Nephron (organoid): ENCODE data around the gene IL24.

ENCODE experiments used
- H3K27ac Mint-ChIP-seq, 3 experiments: 2 replicates each; pipeline ENCODE4 v1.8.0; 2020; ENCODE audit warnings: mixed read lengths in 3 of 3, mild to moderate bottlenecking in 2 of 3, moderate library complexity in 1 of 3
- H3K27me3 Mint-ChIP-seq: 2 replicates; pipeline ENCODE4 v1.8.0; 2021; ENCODE audit warnings: low read depth, mild to moderate bottlenecking, moderate library complexity, mixed read lengths
- H3K36me3 Mint-ChIP-seq: 2 replicates; pipeline ENCODE4 v1.8.0; 2020; ENCODE audit warnings: low read depth, mixed read lengths
- H3K4me1 Mint-ChIP-seq: 2 replicates; pipeline ENCODE4 v1.8.0; 2020; ENCODE audit warnings: mixed read lengths
- H3K4me3 Mint-ChIP-seq, 3 experiments: 2 replicates each; pipeline ENCODE4 v1.8.0; 2020; ENCODE audit warnings: mild to moderate bottlenecking in 3 of 3, mixed read lengths in 3 of 3, moderate library complexity in 2 of 3
- H3K9me3 Mint-ChIP-seq: 2 replicates; pipeline ENCODE4 v1.8.0; 2020; ENCODE audit warnings: mixed read lengths
- TF ChIP-seq, protein P1 (sequence below), 3 experiments: fragments of 200-600 bp; sonication (generic); IDR thresholded peaks; one replicate each; pipeline ENCODE4 v1.5.0; 2021; ENCODE audit warnings: antibody characterized with exemption in 3 of 3; ENCODE audit not compliant: unreplicated experiment in 3 of 3

Gene IL24

DNA sequence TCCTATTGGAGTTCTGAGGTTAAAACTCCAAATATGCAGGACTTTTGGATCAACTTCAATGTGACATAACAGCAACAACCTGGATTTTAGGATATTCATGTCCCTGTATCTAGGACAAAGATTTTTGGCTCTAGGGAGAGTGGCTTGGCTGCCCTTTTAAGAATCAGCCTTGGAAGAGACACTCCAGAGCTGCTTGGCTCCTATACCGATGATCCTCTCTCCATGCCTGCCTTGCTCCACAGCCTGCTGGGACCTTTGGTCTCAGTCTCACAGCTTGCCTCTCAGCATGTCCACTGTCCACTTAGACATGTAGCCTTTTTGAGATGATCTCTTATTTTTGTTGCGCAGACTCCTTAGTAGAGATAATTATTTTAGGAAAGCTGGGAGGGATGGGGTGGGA is 29.0 kb downstream of the IL24 start:
- no peaks in the 10 kb centered on the region for H3K36me3 Mint-ChIP-seq
- H3K27me3 Mint-ChIP-seq: peaks cover under 1% of the 10 kb centered on the region
- H3K4me3 Mint-ChIP-seq: no peak overlapping the region
- TF ChIP-seq, protein P1, sequence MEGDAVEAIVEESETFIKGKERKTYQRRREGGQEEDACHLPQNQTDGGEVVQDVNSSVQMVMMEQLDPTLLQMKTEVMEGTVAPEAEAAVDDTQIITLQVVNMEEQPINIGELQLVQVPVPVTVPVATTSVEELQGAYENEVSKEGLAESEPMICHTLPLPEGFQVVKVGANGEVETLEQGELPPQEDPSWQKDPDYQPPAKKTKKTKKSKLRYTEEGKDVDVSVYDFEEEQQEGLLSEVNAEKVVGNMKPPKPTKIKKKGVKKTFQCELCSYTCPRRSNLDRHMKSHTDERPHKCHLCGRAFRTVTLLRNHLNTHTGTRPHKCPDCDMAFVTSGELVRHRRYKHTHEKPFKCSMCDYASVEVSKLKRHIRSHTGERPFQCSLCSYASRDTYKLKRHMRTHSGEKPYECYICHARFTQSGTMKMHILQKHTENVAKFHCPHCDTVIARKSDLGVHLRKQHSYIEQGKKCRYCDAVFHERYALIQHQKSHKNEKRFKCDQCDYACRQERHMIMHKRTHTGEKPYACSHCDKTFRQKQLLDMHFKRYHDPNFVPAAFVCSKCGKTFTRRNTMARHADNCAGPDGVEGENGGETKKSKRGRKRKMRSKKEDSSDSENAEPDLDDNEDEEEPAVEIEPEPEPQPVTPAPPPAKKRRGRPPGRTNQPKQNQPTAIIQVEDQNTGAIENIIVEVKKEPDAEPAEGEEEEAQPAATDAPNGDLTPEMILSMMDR (IDR thresholded peaks at IDR 0.05; ENCODE audit: unreplicated experiment in 3 of 3): no peak
- H3K9me3 Mint-ChIP-seq: no peaks in the 10 kb centered on the region
- no peaks in the 10 kb centered on the region for H3K4me1 Mint-ChIP-seq
- no peak overlapping the region for H3K27ac Mint-ChIP-seq

DNA sequence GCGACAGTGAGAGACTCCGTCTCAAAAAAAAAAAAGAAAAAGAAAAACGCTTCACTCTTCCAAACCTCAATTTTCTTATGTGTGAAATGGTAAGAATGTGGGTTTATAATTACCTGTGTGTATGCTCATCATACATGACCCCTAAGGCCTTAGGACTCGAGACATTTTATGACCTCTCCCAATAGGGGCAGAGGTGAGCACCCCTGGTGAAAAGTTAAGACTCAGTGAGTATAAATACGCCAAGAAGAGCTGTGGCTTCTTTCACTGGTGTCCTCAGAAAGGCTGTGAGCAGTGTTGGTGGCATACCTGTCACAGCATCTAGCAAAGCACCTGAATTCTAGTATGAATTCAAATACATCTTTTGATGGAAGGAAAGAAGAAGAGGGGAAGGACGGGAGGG is 32.3 kb downstream of the IL24 start:
- no peaks in the 10 kb centered on the region for H3K9me3 Mint-ChIP-seq
- no peaks in the 10 kb centered on the region for H3K36me3 Mint-ChIP-seq
- no peak overlapping the region for H3K27ac Mint-ChIP-seq
- TF ChIP-seq, protein P1 (IDR thresholded peaks at IDR 0.05; ENCODE audit: unreplicated experiment in 3 of 3): no peak
- H3K4me3 Mint-ChIP-seq: no peak overlapping the region
- H3K27me3 Mint-ChIP-seq: peaks cover 12% of the 10 kb centered on the region
- H3K4me1 Mint-ChIP-seq: no peaks in the 10 kb centered on the region

DNA sequence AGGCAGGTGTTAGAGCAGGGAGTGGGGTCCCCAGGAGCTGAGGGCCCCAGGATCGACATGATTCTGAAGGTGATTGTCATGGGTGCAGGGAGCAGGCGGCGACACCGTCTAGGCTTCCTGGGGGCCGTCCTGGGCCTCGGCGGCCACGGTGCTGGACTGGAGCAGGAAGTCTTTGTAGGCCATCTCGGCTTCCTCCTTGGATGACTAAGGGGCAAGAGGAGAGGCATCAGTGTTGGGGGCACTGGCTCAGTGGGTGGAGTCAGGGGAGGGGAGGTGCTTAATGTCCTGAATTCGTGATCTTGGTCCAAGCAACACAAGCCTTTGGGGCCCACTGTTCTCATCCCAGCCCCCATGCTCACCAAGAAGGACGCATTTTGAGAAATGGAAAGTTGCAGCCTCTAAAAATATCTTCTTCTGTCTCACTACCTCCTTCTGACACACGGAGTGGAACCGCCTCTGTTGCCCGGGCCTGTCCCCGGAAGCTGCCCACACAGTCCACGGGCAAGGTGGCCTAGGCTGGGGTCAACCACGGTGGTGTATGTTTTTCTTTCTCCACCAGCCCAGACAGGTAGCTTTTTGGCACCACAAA is 33.1 kb downstream of the IL24 start:
- TF ChIP-seq, protein P1 (IDR thresholded peaks at IDR 0.05; ENCODE audit: unreplicated experiment in 3 of 3): no peak
- Mint-ChIP-seq H3K27me3 (peaks cover 15% of the 10 kb centered on the region), H3K36me3 (no peaks in the 10 kb centered on the region), H3K27ac (no peak overlapping the region), H3K9me3 (no peaks in the 10 kb centered on the region), H3K4me1 (no peaks in the 10 kb centered on the region), H3K4me3 (no peak overlapping the region)

DNA sequence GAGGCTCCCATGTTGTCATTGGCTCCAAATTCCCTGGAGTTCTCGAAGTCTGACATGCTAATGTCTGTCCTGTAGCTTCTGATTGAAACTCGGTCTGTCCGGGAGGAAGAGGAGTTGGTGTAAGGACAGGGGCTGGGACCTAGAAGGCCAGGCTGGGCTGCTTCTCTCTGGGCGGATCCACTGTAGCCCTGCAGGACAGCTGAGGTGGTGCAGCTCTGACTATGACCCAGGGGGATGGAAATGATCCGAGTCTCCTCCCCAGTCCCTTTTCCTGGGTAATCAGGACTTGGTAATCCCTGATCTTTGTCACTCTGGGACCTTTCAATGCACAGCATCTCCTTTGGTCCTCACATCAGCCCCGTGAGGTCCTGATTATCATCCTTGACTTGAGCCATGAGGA is 34.5 kb downstream of the IL24 start:
- H3K4me3 Mint-ChIP-seq: no peak overlapping the region
- no peaks in the 10 kb centered on the region for H3K9me3 Mint-ChIP-seq
- TF ChIP-seq, protein P1 (IDR thresholded peaks at IDR 0.05; ENCODE audit: unreplicated experiment in 3 of 3): no peak
- H3K27me3 Mint-ChIP-seq: peaks cover 17% of the 10 kb centered on the region
- H3K4me1 Mint-ChIP-seq: no peaks in the 10 kb centered on the region
- H3K27ac Mint-ChIP-seq: no peak overlapping the region
- H3K36me3 Mint-ChIP-seq: no peaks in the 10 kb centered on the region

DNA sequence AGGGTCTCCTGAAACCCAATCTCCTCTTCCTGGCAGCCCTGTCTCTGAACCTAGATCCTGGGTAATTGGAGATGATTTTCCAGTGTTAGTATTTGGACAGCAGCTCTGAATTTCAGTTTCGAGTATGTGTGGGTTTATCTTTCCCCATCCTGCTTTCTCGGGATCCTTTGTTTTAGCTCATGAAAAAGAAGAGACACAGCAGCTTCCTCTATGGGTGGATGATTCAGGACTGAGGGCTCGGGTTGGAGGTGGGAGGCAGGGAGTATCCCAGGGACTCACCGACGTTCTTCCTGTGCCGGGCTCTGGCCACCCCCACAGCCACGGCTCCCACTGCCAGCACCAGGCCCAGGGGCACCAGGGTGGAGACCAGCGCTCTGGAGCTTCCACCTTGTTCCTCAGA is 34.9 kb downstream of the IL24 start:
- Mint-ChIP-seq H3K9me3 (no peaks in the 10 kb centered on the region), H3K36me3 (no peaks in the 10 kb centered on the region), H3K4me1 (no peaks in the 10 kb centered on the region), H3K27me3 (peaks cover 17% of the 10 kb centered on the region), H3K4me3 (no peak overlapping the region), H3K27ac (no peak overlapping the region)
- TF ChIP-seq, protein P1 (IDR thresholded peaks at IDR 0.05; ENCODE audit: unreplicated experiment in 3 of 3): no peak

DNA sequence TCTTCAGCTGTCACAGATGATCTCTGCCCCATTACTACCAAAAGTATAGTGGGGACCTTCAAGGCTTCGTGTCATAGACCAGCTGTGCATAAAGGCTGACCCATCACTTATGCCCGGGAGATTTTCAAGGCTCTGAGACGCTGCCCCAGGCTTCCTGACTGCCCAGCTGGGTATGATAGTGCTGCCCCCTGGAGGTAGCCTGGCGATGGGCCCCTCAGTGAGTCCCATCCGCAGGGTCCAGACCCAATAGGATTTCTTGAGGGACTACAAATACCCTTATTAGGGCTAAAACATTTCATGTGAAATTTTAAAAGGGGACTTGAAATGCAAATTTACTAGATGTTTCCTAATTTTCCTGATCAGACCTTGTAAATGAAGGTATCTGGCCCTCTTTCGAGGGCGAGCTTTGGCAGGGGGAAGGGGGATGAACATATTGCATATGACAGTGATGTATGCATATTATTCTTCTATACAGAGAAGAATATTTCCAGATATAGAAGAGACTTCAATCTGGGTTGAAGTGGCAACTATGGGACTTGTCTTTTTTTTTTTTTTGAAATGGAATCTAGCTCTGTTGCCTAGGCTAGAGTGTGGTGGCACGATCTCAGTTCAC is 36.2 kb downstream of the IL24 start:
- Mint-ChIP-seq H3K9me3 (no peaks in the 10 kb centered on the region), H3K4me1 (no peaks in the 10 kb centered on the region), H3K27me3 (peaks cover 20% of the 10 kb centered on the region), H3K36me3 (no peaks in the 10 kb centered on the region), H3K4me3 (no peak overlapping the region), H3K27ac (no peak overlapping the region)
- TF ChIP-seq, protein P1 (IDR thresholded peaks at IDR 0.05; ENCODE audit: unreplicated experiment in 3 of 3): peak in 1 of 3 experiments; percentile 35
